Muscle layer of duodenum (tissue), 2 donors: ENCODE results near the gene FLII.
A peak's percentile ranks its signal among the peaks of the same experiment; 100 is the strongest.

Experiments used
- H3K27ac ChIP-seq: one replicate; pipeline ENCODE4 v1.7.0; 2013; ENCODE audit warnings: mild to moderate bottlenecking, low read length
- H3K27me3 ChIP-seq: one replicate; pipeline ENCODE4 v1.7.0; 2013; ENCODE audit warnings: low read depth, mild to moderate bottlenecking, control low read depth, low read length
- H3K36me3 ChIP-seq, 2 donors: one replicate each; pipeline ENCODE4 v1.7.0; 2013; ENCODE audit warnings: low read length in 2 of 2, control low read depth in 1 of 2, mild to moderate bottlenecking in 1 of 2; ENCODE audit not compliant: insufficient read depth in 2 of 2, control insufficient read depth in 1 of 2
- H3K4me1 ChIP-seq, 2 donors: one replicate each; pipeline ENCODE4 v1.7.0; 2013; ENCODE audit warnings: low read length in 2 of 2, mild to moderate bottlenecking in 2 of 2, control low read depth in 1 of 2, moderate library complexity in 1 of 2; ENCODE audit not compliant: insufficient read depth in 2 of 2, control insufficient read depth in 1 of 2
- H3K4me3 ChIP-seq, 2 donors: one replicate each; pipeline ENCODE4 v1.7.0; 2013; ENCODE audit warnings: low read length in 2 of 2, low read depth in 1 of 2, mild to moderate bottlenecking in 1 of 2
- H3K9me3 ChIP-seq, 2 donors: one replicate each; pipeline ENCODE4 v1.7.0; 2013; ENCODE audit warnings: low read length in 2 of 2, control low read depth in 1 of 2, mild to moderate bottlenecking in 1 of 2; ENCODE audit not compliant: control insufficient read depth in 1 of 2
- donor health status: healthy.

FLII gene

GRCh38 chr17:18250259-18250658, 8.3 kb downstream of the FLII start:
- H3K9me3 ChIP-seq, result no peaks in the 10 kb centered on the region
- peaks cover 60 to 93% of the 10 kb centered on the region in 2 donors for H3K36me3 ChIP-seq
- peaks cover 0 to 18% of the 10 kb centered on the region in 2 donors for H3K4me1 ChIP-seq
- H3K27me3 ChIP-seq, result no peaks in the 10 kb centered on the region
- H3K27ac ChIP-seq, result no peak overlapping the region
- no peak overlapping the region for H3K4me3 ChIP-seq

- Histone ChIP-seq H3K4me3 (no peak overlapping the region), H3K27me3 (no peaks in the 10 kb centered on the region), H3K36me3 (peaks cover 56 to 87% of the 10 kb centered on the region in 2 donors), H3K27ac (no peak overlapping the region), H3K4me1 (peaks cover 0 to 18% of the 10 kb centered on the region in 2 donors), H3K9me3 (no peaks in the 10 kb centered on the region)
Observed at GRCh38 chr17:18248811-18249210, 9.7 kb downstream of the FLII start.

DNA sequence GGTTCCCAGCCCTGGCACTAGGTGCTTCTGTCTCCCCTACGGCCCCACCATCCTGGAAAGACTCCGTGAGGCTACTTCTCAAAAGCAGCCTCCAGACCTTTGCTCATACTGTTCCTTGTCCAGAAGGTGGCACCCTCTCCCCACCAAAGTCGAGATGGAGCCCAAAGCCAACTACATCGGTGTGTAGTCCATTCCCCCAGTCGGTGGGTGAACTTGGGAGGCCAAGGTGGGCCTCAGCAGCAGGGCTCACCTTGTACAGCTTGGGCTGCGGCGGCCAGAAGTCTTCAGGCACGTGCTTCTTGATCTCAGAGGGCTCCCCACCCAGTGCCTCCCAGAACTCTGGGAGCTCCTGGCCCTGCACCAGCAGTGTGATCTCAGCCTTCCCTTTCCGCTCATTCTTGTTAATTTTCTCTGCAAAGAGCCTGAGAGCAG, 10.2 kb downstream of the FLII start:
- H3K36me3 ChIP-seq, result peaks cover 51 to 84% of the 10 kb centered on the region in 2 donors
- peaks cover 0 to 18% of the 10 kb centered on the region in 2 donors for H3K4me1 ChIP-seq
- peak overlapping the region; percentile 2 for H3K27ac ChIP-seq

GRCh38 chr17:18247613-18248001, 10.9 kb downstream of the FLII start:
- peaks cover 0 to 18% of the 10 kb centered on the region in 2 donors for H3K4me1 ChIP-seq
- no peaks in the 10 kb centered on the region for H3K9me3 ChIP-seq
- H3K4me3 ChIP-seq, result no peak overlapping the region
- H3K36me3 ChIP-seq, result peaks cover 46 to 78% of the 10 kb centered on the region in 2 donors
- H3K27me3 ChIP-seq, result no peaks in the 10 kb centered on the region
- H3K27ac ChIP-seq, result peak overlapping the region; percentile 2

More for the DNA sequence above, 10.2 kb downstream of the FLII start:
- H3K4me3 ChIP-seq, result no peak overlapping the region
- no peaks in the 10 kb centered on the region for H3K27me3 ChIP-seq
- H3K9me3 ChIP-seq, result no peaks in the 10 kb centered on the region

DNA sequence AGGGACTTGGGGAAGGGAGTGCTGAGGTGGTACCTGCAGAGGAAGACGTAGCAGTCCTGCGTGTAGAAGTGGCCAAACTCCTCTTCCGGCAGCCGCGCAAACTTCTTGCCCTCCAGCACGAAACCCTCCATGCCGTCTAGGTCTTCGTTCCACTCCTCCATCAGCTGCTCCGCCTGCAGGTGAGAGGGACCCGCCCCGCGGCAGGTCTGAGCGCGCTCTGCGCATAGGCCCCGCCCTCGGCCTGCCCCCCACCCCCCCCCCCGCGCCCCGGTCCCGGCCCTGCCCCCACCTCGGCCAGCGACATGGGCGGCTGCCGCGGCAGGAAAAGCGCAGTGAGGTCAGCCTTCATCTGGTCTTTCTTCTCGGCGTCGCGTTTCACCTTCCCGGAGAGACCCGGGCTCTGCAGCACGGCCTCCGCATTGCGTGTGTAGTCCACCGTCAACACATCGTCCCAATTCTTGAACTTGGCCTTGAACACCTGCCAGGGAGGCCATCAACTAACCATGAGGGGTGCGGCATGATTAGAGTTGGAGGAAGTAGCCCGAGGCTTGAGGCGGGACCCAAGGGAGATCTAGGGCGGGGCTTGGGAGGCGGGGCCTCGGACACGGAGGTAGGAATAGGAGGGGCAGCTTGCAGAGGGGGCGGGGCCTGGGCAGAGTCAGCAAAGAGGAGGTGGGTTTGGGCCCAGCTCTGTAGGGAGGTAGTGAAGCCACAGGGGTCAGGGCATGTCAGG, 11.5 kb downstream of the FLII start:
- H3K27me3 ChIP-seq, result no peaks in the 10 kb centered on the region
- H3K27ac ChIP-seq, result no peak overlapping the region
- peaks cover 0 to 18% of the 10 kb centered on the region in 2 donors for H3K4me1 ChIP-seq
- H3K9me3 ChIP-seq, result no peaks in the 10 kb centered on the region
- peak overlapping the region in 1 of 2 donors; percentile 2 for H3K4me3 ChIP-seq
- H3K36me3 ChIP-seq, result peaks cover 40 to 78% of the 10 kb centered on the region in 2 donors

DNA sequence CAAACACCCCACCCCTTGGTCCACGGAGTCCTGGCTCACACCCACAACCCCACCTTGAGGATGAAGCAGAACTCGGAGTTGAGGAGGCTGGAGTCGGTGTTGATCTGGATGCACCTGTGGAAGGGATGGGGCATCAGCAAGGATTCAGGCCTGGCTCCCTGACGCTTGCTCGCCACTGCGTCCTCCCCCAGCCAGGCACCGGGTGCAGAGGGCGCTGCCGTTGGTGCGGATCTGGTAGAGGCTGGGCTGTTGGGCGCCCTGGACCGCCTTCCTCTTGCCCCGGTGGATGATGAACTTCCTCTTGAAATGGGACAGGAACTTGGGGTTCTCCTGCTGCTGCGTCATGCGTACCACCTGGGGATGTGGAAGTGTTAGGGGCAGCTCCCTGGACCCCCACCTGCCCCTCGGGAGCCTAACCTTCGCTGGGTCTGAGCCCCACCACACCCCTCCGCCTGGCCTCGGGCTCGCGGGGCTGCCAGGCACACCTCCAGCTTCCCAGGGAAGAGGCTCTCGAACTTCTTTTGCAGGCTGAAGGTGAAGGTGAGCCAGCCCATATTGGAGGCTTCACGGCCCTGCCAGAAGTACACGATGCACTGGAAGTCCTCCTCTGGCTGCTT, 12.3 kb downstream of the FLII start:
- H3K36me3 ChIP-seq, result peaks cover 33 to 78% of the 10 kb centered on the region in 2 donors
- H3K27ac ChIP-seq, result no peak overlapping the region
- no peaks in the 10 kb centered on the region for H3K9me3 ChIP-seq
- no peaks in the 10 kb centered on the region for H3K27me3 ChIP-seq
- no peak overlapping the region for H3K4me3 ChIP-seq
- H3K4me1 ChIP-seq, result peaks cover 0 to 18% of the 10 kb centered on the region in 2 donors

GRCh38 chr17:18245038-18245776, 13.3 kb downstream of the FLII start:
- H3K9me3 ChIP-seq, result no peaks in the 10 kb centered on the region
- no peak overlapping the region for H3K27ac ChIP-seq
- H3K4me1 ChIP-seq, result peaks cover 0 to 18% of the 10 kb centered on the region in 2 donors
- no peak overlapping the region for H3K4me3 ChIP-seq
- H3K27me3 ChIP-seq, result no peaks in the 10 kb centered on the region
- H3K36me3 ChIP-seq, result peaks cover 24 to 73% of the 10 kb centered on the region in 2 donors

DNA sequence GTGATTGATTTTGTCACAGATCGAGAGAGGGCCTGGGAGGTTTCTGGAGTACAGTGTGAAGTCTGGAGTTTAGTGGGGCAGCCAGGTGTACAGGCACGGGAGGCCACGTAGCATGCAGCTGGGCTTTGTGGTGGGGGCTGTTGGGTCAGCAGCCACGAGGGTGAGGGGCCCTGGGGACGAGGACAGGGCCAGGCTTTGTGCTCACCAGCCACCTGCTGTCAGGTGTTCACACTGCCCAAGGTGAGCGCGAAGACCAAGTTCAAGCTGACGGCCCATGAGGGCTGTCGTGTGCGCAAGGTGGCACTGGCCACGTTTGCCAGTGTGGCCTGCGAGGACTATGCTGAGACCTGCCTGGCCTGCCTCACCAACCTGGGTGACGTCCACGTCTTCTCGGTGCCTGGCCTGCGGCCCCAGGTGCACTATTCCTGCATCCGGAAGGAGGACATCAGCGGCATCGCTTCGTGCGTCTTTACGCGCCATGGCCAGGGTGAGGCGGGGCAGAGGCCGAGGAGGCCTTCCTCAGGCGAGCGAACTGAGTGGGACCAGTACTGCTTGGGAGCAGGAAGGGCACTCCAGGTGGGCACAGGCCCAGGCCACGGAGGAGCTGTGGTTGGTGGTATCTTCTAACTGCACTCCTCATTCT, 17.2 kb downstream of the FLII start:
- H3K36me3 ChIP-seq, result peaks cover 14 to 58% of the 10 kb centered on the region in 2 donors
- no peaks in the 10 kb centered on the region for H3K27me3 ChIP-seq
- H3K9me3 ChIP-seq, result no peaks in the 10 kb centered on the region
- no peak overlapping the region for H3K27ac ChIP-seq
- H3K4me1 ChIP-seq, result no peaks in the 10 kb centered on the region
- H3K4me3 ChIP-seq, result no peak overlapping the region

GRCh38 chr17:18240449-18240848, 18.1 kb downstream of the FLII start:
- Histone ChIP-seq H3K27ac (no peak overlapping the region), H3K36me3 (peaks cover 7 to 58% of the 10 kb centered on the region in 2 donors), H3K4me1 (no peaks in the 10 kb centered on the region), H3K4me3 (no peak overlapping the region), H3K27me3 (no peaks in the 10 kb centered on the region), H3K9me3 (no peaks in the 10 kb centered on the region)

- no peak overlapping the region for H3K27ac ChIP-seq
- no peak overlapping the region for H3K4me3 ChIP-seq
- H3K4me1 ChIP-seq, result no peaks in the 10 kb centered on the region
- peaks cover 0 to 67% of the 10 kb centered on the region in 2 donors for H3K36me3 ChIP-seq
- H3K9me3 ChIP-seq, result no peaks in the 10 kb centered on the region
- H3K27me3 ChIP-seq, result no peaks in the 10 kb centered on the region
Observed at GRCh38 chr17:18238299-18238698, 20.2 kb downstream of the FLII start.

DNA sequence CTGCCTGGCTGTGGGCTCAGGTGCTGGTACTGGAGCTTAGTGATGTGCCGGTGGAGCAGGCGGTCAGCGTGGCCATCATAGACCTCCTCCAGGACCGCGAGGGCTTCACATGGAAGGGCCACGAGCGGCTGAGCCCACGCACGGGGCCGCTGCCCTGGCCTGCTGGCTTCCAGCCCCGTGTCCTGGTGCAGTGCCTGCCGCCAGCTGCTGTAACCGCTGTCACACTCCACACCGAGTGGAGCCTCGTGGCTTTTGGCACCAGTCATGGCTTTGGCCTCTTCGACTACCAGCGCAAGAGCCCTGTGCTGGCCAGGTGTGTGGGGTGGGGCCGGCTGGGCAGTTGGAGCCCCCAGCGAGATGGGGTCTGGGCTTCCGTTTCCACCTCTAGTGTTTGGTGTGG, 21.1 kb downstream of the FLII start:
- no peaks in the 10 kb centered on the region for H3K9me3 ChIP-seq
- no peak overlapping the region for H3K27ac ChIP-seq
- H3K4me1 ChIP-seq, result no peaks in the 10 kb centered on the region
- no peaks in the 10 kb centered on the region for H3K27me3 ChIP-seq
- H3K36me3 ChIP-seq, result peaks cover 0 to 68% of the 10 kb centered on the region in 2 donors
- no peak overlapping the region for H3K4me3 ChIP-seq
